Subcutaneous abdominal adipose tissue (tissue), 5 donors: ENCODE data around the gene GRM7.

ENCODE experiments used
- H3K27ac ChIP-seq: one replicate; pipeline ENCODE4 v1.7.0; 2013; ENCODE audit warnings: low read depth, mild to moderate bottlenecking, inconsistent platforms, low read length, moderate library complexity
- H3K27me3 ChIP-seq, 5 donors: one replicate each; pipeline ENCODE4 v1.7.0; 2013; ENCODE audit warnings: low read length in 5 of 5, inconsistent platforms in 1 of 5; ENCODE audit not compliant: control insufficient read depth in 5 of 5, insufficient read depth in 4 of 5
- H3K36me3 ChIP-seq, 5 donors: one replicate each; pipeline ENCODE4 v1.7.0; 2013; ENCODE audit warnings: low read length in 5 of 5; ENCODE audit not compliant: control insufficient read depth in 5 of 5, insufficient read depth in 5 of 5
- H3K4me1 ChIP-seq, 5 donors: one replicate each; pipeline ENCODE4 v1.7.0; 2013; ENCODE audit warnings: low read length in 5 of 5, mild to moderate bottlenecking in 3 of 5, moderate library complexity in 1 of 5; ENCODE audit not compliant: control insufficient read depth in 5 of 5, insufficient read depth in 5 of 5
- H3K4me3 ChIP-seq, 5 donors: one replicate each; pipeline ENCODE4 v1.7.0; 2013; ENCODE audit warnings: low read length in 5 of 5, low read depth in 1 of 5
- H3K9ac ChIP-seq, 5 donors: one replicate each; pipeline ENCODE4 v1.7.0; 2013; ENCODE audit warnings: low read length in 5 of 5, mild to moderate bottlenecking in 4 of 5, moderate library complexity in 3 of 5
- H3K9me3 ChIP-seq, 5 donors: one replicate each; pipeline ENCODE4 v1.7.0; 2013; ENCODE audit warnings: low read length in 5 of 5; ENCODE audit not compliant: control insufficient read depth in 5 of 5
- donor health status: healthy.
- donor health status: healthy.
- donor health status: healthy.
- donor health status: healthy.
- donor health status: healthy.

Gene GRM7

DNA sequence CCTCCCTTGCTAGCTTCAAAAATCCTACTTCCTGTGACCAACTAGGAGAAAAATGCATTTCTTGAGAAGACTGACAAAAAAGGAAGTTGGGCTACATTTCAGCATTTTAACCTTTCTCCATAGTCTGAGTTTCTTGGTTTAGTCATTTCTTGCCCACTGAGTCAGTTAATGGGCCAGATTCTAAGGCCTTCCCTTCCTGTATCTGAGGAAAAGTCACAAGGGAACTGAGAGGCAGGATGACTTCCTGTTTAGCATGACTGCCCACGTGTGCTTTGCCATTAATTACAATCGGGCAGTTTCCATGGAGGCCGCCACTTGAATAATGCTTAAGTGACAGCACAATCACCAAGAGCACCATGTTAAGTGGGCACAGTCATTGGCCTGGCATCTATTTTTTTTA is 846.3 kb downstream of the GRM7 start:
- H3K27ac ChIP-seq: no peak overlapping the region
- no peaks in the 10 kb centered on the region for H3K36me3 ChIP-seq

DNA sequence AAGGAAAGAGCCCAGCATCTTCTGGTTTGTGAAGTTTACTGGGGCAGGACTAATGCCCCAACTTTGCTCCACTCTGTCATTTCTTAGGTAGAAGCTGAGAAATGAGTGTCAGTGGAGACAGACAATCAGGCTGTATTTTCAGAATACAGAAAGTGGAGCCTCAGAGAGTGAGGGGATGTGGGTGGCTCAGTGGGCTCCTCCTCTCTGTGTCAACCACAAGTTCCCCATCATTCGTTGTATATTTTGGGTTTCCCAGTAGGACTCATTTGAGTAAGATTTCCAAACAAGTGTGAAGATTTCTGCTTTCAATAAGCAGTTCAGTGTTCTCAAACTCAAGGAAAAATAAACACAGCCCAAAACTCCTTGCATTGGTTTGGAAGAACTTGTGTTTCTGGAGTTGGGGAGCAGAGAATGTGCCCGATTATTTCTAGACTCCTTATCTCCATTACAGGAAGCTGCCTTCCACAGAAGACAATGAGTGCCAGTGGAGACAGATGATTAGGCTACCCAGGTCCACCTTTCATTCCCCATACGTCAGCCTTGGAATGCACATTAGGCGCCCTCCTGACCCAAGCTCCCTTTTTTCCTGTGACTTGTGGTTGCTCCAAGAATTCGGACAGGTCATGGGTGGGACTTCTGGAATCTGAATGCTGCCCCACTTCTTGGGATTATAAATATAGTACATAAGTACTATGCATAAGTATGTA is 848.6 kb downstream of the GRM7 start:
- Histone ChIP-seq H3K27me3 (no peaks in the 10 kb centered on the region), H3K4me1 (no peaks in the 10 kb centered on the region), H3K9me3 (no peaks in the 10 kb centered on the region), H3K36me3 (no peaks in the 10 kb centered on the region), H3K27ac (no peak overlapping the region), H3K9ac (no peak overlapping the region), H3K4me3 (no peak overlapping the region)

More for the DNA sequence above, 846.3 kb downstream of the GRM7 start:
- H3K4me3 ChIP-seq: no peak overlapping the region
- no peaks in the 10 kb centered on the region for H3K4me1 ChIP-seq
- no peak overlapping the region for H3K9ac ChIP-seq
- H3K27me3 ChIP-seq: no peaks in the 10 kb centered on the region
- H3K9me3 ChIP-seq: no peaks in the 10 kb centered on the region

GRCh38 chr3:7710284-7710683 is 849.4 kb downstream of the GRM7 start:
- no peak overlapping the region for H3K4me3 ChIP-seq
- no peak overlapping the region for H3K27ac ChIP-seq
- no peaks in the 10 kb centered on the region for H3K9me3 ChIP-seq
- H3K36me3 ChIP-seq: no peaks in the 10 kb centered on the region
- H3K9ac ChIP-seq: no peak overlapping the region
- H3K27me3 ChIP-seq: no peaks in the 10 kb centered on the region
- H3K4me1 ChIP-seq: no peaks in the 10 kb centered on the region

DNA sequence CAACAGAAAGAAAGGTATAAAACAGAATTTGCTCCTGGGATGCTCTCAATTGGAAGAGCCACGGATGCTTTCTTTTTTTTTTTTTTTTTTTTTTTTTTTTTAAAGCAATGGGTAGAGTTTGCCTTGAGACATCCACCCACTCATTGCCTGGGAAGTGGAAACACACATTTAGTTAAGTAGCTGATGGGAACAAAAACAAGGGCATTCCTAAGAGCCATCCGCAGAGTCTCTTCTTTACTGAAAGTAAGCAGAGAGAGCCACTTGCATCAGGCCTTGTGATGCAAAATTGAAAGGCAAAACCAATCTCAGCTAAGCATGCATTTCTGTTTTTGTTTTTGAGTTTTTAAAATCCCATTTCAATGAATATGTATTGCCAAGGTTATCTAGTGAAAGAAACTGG is 852.8 kb downstream of the GRM7 start:
- H3K27ac ChIP-seq: no peak overlapping the region
- no peak overlapping the region for H3K9ac ChIP-seq
- H3K36me3 ChIP-seq: no peaks in the 10 kb centered on the region
- no peaks in the 10 kb centered on the region for H3K27me3 ChIP-seq
- no peaks in the 10 kb centered on the region for H3K4me1 ChIP-seq
- no peaks in the 10 kb centered on the region for H3K9me3 ChIP-seq
- H3K4me3 ChIP-seq: no peak overlapping the region

DNA sequence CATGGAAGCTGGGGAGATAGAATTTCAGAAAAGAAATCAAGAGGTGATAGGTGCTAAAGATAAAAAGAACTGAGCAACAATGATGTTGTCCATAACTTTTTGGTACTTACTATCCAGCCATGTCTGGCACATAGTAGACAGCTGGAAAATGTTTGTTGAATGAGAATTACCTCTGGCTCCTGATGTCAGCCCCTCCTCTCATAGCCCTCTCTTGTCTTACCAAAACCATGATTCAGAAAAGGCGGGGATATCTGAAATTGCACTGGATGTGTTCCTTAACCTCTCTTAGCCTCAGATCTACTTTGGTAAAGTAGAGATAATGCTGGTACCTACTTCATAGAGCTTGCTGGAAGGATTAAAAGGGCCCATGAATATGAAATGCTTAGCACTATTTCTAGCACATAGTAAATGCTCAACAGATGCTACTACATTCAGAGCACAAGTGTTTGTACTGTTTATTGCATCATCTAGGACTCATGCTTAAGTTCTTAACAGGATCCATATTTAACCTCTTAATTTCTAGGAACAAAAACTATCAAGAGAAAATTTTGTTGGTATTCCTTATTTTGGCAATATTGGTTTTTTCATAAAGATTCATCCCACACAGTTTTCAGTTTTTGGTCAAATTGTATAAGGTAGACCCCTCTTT is 859.9 kb downstream of the GRM7 start:
- Histone ChIP-seq H3K36me3 (no peaks in the 10 kb centered on the region), H3K4me1 (no peaks in the 10 kb centered on the region), H3K4me3 (no peak overlapping the region), H3K9me3 (no peaks in the 10 kb centered on the region), H3K27me3 (no peaks in the 10 kb centered on the region), H3K27ac (no peak overlapping the region), H3K9ac (no peak overlapping the region)

- Histone ChIP-seq H3K4me1 (no peaks in the 10 kb centered on the region), H3K9ac (no peak overlapping the region), H3K27me3 (no peaks in the 10 kb centered on the region), H3K27ac (no peak overlapping the region), H3K9me3 (no peaks in the 10 kb centered on the region), H3K4me3 (no peak overlapping the region), H3K36me3 (no peaks in the 10 kb centered on the region)
Measured at GRCh38 chr3:7721869-7722268, 861.0 kb downstream of the GRM7 start.

DNA sequence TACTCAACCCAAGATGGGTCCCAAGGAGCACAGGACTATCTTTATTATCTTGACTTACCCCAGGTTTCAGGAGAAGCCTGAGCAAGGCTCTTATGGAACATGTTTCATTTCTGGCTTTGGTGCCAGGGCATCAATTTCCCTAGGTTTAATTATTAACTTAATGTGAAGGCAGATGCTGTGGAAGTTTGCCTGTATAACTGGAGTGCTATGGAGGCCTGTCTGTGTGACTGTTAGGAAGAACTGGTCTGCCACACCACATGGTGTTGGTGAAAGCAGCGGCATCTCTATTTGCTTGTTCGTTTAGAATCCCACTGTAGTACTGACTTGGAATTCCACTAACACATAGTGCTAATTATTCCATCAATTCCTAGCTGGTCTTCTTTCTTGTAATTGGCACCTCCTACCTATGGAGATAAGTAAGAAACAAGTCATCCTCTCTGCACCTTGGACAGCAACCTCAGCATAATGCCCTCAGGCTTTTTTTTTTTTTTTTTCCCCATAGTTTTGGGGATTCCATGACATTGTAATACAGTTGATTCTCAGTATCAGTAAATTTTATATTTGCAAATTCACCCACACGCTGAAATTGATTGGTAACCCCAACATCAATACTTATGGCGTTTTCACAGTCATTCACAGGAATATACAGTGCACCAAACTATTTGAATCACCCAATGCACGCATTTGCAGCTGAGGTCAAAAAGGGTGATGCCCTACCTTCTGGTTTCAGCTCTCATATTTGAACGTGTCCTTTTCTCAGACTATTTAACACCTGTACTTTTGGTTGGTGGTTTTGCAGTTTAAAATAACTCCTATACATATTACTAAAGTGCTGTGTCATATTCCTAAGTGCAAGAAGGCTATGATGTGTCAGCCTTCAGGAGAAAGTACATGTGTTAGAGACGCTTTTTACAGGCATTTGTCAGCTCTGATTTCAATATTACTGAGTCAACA is 867.9 kb downstream of the GRM7 start:
- no peak overlapping the region for H3K4me3 ChIP-seq
- H3K27me3 ChIP-seq: no peaks in the 10 kb centered on the region
- no peak overlapping the region for H3K9ac ChIP-seq
- H3K27ac ChIP-seq: no peak overlapping the region
- H3K4me1 ChIP-seq: no peaks in the 10 kb centered on the region
- no peaks in the 10 kb centered on the region for H3K9me3 ChIP-seq
- no peaks in the 10 kb centered on the region for H3K36me3 ChIP-seq

GRCh38 chr3:7733933-7734332 is 873.0 kb downstream of the GRM7 start:
- Histone ChIP-seq H3K27me3 (no peaks in the 10 kb centered on the region), H3K9ac (no peak overlapping the region), H3K36me3 (no peaks in the 10 kb centered on the region), H3K4me1 (no peaks in the 10 kb centered on the region), H3K4me3 (no peak overlapping the region), H3K27ac (no peak overlapping the region), H3K9me3 (no peaks in the 10 kb centered on the region)

DNA sequence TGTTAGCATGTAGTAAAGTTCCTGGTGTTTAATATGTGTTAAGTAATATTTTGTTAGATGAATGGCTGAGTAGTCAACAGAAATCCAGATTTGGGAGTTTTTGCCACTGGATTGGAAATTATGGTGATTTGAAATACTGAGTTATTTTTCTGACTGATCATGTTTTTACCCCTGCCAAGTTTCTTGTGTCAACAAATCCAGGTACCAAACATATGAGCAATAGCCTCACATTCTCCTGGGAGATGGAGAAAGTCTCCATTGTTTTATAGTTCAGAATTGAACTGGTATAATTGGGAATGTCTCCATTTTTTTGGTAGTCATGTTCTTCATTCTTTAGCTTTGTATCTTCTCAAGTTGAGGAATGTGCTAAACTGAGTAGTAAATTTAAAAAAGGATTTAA is 873.5 kb downstream of the GRM7 start:
- Histone ChIP-seq H3K9me3 (no peaks in the 10 kb centered on the region), H3K4me1 (no peaks in the 10 kb centered on the region), H3K36me3 (no peaks in the 10 kb centered on the region), H3K9ac (no peak overlapping the region), H3K27me3 (no peaks in the 10 kb centered on the region), H3K4me3 (no peak overlapping the region), H3K27ac (no peak overlapping the region)

GRCh38 chr3:7737263-7737662 is 876.3 kb downstream of the GRM7 start:
- H3K27me3 ChIP-seq: no peaks in the 10 kb centered on the region
- H3K36me3 ChIP-seq: no peaks in the 10 kb centered on the region
- H3K9me3 ChIP-seq: no peaks in the 10 kb centered on the region
- H3K4me3 ChIP-seq: no peak overlapping the region
- H3K4me1 ChIP-seq: no peaks in the 10 kb centered on the region
- no peak overlapping the region for H3K9ac ChIP-seq
- H3K27ac ChIP-seq: no peak overlapping the region
